Activated T-helper 1 cell treated with Interleukin-2 at 50 U/mL for 16 hours (primary cell): Measurements from ENCODE around the gene SLC4A9.

ENCODE experiments used
- DNase-seq: peaks from one replicate; pipeline ENCODE4 v3.0.0-alpha.2; 2020; ENCODE audit warnings: low read depth

Gene SLC4A9

GRCh38 chr5:140361901-140362300 lies 1.9 kb downstream of the SLC4A9 start:
- no peak for DNase-seq

- DNase-seq, result no peak
Measured at GRCh38 chr5:140362311-140362710, 2.3 kb downstream of the SLC4A9 start.

DNA sequence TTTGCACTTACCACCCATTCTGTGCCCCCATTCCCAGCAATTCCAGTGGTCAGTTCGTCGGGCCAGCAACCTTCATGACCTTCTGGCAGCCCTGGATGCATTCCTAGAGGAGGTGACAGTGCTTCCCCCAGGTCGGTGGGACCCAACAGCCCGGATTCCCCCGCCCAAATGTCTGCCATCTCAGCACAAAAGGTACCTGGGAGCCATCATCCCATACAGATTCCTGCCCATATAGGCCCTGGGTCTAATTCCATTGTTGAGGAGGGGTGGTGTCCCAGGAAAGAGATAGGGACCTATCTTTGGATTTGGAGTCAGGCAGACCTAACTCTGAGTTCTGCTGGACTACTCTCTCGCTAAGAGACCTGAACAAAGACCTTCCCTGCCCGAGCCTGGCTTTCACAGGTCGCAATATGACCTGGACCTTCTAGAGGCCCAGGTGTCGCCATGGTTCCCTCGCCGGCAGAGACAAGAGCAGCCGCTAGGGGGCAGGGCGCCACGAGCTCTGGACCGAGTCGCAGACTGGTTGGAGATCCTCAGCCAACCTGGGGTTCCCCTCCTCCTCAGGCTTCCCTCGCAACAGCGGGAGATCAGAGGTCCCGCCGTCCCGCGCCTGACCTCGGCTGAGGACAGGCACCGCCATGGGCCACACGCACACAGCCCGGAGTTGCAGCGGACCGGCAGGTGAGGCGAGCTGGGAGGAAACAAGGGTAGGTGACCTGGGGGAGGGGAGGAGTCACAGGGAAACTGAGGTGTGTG lies 3.1 kb downstream of the SLC4A9 start:
- DNase-seq, result peak; percentile 67

DNA sequence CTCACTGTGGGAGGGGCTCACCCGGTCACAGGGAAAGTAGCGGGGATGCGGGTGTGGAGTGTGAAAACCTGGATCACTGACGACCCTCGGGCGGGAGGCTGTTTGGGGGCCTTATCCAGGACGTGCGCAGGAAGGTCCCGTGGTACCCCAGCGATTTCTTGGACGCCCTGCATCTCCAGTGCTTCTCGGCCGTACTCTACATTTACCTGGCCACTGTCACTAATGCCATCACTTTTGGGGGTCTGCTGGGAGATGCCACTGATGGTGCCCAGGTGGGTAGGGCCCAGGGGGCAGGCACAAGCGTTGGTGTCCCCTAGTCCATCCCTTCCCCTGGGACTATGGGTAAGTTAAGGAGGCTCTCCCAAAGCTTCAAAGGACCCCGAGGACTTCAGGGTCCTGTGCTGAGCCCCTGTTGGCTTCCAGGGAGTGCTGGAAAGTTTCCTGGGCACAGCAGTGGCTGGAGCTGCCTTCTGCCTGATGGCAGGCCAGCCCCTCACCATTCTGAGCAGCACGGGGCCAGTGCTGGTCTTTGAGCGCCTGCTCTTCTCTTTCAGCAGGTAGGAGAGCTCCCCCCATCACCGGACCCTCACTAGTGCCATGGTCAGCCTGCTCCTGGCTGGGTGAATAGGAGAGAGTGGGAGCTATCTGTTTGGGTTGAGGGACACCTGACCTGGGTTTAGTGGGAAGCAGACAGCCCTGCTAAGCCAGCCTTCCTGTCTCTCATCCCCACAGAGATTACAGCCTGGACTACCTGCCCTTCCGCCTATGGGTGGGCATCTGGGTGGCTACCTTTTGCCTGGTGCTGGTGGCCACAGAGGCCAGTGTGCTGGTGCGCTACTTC lies 3.9 kb downstream of the SLC4A9 start:
- DNase-seq, result no peak

- no peak for DNase-seq
Measured at GRCh38 chr5:140364472-140364765, 4.4 kb downstream of the SLC4A9 start.

- no peak for DNase-seq
Measured at GRCh38 chr5:140365282-140365681, 5.3 kb downstream of the SLC4A9 start.

DNA sequence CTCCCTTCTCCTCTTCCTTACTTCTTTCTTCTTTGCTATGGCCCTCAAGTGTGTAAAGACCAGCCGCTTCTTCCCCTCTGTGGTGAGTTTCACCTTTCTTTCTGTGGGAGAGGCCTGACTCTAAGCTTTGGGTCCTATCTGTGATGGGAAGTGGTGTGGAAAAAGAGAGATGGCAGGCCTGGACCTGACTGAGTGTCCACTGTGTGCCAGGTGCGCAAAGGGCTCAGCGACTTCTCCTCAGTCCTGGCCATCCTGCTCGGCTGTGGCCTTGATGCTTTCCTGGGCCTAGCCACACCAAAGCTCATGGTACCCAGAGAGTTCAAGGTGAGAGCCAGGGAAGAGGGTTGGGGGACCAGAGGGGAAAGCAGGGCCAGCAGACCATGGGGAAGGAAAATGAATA lies 5.9 kb downstream of the SLC4A9 start:
- DNase-seq, result no peak

GRCh38 chr5:140366589-140367255 lies 6.7 kb downstream of the SLC4A9 start:
- DNase-seq, result no peak

- no peak for DNase-seq
Measured at GRCh38 chr5:140367256-140368013, 7.4 kb downstream of the SLC4A9 start.

GRCh38 chr5:140371356-140372151 lies 11.6 kb downstream of the SLC4A9 start:
- DNase-seq, result no peak

GRCh38 chr5:140372971-140373487 lies 13.0 kb downstream of the SLC4A9 start:
- no peak for DNase-seq

DNA sequence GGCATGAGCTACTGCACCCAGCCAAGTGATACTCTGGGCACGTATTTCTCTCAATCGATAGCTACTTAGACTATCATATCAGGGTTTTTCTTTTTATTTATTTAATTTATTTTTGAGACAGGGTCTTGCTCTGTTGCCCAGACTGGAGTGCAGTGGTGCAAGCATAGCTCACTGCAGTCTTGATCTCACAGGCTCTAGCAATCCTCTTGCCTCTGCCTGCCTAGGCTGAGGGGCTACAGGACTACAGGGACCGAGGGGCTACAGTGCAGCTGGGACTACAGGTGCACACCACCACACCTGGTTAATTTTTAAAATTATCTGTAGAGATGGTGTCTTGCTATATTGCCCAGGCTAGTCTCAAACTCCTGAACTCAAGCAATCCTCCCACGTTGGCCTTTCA lies 21.4 kb downstream of the SLC4A9 start:
- DNase-seq, result no peak

DNA sequence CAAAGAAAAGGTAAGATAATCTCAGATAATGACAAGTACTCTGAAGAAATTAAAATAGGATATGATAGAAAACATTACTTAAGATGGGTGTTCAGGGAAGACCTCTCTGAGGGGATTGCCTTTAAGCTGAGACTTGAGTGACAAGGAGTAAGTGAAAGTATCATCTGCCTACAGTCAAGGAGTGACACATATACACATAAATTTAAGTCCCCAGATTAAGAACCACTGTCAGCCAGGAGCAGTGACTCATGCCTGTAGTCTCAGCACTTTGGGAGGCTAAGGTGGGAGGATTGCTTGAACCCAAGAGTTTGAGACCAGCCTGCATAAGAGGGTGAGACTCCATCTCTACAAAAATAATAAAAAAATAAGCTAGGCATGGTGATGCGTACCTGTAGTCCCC lies 22.0 kb downstream of the SLC4A9 start:
- DNase-seq, result no peak

DNA sequence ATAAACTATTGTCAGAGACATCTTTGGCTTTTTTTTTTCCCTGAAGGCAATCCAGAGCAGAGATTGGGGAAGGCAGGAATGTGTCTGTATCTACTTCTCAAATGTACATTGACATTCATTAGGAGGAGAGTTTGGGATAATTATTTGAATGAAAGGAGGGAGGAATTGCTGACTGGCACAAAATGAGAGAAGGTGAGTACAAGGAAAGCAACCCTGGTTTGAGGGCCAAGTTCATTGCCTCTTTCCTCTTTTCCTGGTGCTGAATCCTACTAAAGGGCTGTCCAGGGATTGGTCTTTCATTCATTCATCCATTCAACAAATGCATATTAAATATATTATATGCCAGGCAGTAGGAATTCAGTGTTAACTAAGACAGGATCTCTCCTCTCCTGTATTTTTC lies 22.9 kb downstream of the SLC4A9 start:
- DNase-seq, result no peak

DNA sequence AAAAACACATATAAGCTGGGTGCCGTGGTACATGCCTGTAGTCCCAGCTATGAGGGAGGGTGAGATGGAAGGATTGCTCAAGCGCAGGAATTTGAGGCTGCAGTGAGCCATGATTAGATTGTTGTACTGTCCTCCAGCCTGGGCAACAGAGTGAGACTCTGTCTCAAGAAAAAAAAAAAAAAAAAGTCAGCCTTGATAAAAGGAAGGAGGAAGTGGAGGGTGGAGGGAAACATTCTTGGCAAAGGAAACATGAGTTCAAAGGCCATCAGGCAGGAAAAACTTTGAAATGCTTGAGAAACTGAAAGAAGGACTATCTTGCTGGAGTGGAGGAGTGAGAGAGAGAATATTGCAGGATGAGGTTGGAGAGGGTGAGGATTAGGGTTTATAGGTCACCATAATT lies 23.3 kb downstream of the SLC4A9 start:
- no peak for DNase-seq

GRCh38 chr5:140388052-140388451 lies 28.1 kb downstream of the SLC4A9 start:
- DNase-seq, result no peak

- no peak for DNase-seq
Measured at GRCh38 chr5:140391312-140391711, 31.3 kb downstream of the SLC4A9 start.

DNA sequence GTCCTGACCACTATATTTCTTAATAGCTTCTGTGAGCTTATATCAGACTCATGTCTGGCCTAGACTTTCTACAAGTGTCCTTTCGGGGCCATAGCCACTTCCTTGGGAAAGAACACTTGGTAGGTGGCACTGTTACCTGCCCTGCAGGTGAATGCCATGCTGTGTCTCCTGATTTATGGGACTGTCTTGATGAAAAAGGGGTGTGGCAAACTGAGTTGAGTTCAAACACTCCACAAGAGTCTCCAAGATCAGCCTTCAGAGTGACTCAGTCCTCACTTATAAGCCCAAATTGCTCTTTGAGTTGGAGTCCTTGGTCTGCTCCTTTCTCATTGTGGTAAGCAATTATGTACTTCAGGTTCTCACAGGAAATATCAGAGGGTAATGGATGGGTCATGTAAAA lies 31.7 kb downstream of the SLC4A9 start:
- DNase-seq, result no peak

GRCh38 chr5:140393738-140394137 lies 33.7 kb downstream of the SLC4A9 start:
- no peak for DNase-seq

DNA sequence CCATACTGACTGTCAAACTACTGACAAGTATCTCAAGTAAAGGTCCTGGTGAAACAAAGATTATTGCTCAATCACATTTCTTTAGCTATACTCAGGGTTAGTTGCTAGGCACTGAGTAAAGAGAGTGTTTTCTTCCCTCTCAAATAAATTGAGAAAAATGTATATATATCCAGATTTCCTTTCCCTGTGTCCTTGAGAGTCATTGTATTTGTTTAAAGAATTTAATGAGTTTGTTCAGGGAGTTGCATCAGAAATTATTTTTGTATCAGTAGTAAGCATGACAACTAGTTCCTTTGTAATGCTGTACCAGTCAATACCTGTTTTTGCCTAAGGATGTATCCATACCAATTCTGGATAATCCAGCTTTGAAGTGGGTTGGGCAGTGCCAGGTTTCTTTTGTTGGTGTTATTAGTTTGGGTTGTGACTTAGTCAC lies 38.4 kb downstream of the SLC4A9 start:
- no peak for DNase-seq
